Stimulated activated CD8-positive, alpha-beta memory T cell treated with anti-CD3 and anti-CD28 coated beads, Interleukin-4, amount 100 ng/mL, for 24 hours (primary cell): ENCODE data around the gene PIK3R2.
"Not testable (repeated sequence)": the region's sequence is repeated elsewhere in the genome, so short reads cannot be mapped to it uniquely, and the experiment has no call there.

ENCODE experiments used
- DNase-seq: peaks from one replicate; pipeline ENCODE4 v3.0.0-alpha.2; 2020; ENCODE audit warnings: low read depth

PIK3R2 gene

DNA sequence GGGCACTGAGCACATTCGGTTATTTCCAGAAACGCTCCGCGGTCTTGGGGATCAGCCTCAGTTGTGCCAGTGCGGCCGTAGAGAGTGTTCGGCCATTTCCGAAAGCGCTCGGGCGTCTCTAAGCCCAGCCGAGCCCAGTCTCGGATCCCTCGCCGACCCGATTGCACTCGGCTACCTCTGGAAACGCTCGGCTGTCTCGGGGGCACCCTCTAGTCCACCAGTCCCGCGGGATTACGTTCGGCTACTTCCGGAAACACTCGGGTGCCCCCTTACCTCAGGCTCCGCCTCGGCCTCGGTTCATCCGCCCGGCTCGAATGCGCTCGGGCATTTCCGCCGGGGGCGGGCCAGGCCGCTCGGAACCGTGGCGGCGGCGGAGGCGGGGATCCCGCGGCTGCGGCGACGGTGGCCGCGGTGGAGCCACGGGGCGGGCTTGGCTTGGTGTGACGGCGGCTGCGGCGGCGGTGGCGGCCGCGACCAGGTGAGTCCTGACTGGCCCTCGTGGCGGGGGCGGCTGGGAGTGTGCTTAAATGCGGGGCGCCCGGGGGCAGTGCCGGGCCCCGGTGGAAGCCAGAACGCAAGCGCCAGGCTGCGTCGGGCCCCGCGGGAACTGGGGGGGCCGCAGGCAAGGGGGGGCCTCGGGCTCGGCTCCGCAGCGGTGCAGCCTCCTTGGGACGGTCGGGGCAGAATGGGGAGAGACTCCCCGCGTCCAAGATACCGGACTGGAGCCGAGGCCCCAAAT is at the start of gene PIK3R2:
TSS of gene PIK3R2 (plus strand) at position 347 of the 739 bp plus-strand sequence. CDS start 2,717 bp downstream, outside the sequence.
- peak; percentile 99 for DNase-seq

DNA sequence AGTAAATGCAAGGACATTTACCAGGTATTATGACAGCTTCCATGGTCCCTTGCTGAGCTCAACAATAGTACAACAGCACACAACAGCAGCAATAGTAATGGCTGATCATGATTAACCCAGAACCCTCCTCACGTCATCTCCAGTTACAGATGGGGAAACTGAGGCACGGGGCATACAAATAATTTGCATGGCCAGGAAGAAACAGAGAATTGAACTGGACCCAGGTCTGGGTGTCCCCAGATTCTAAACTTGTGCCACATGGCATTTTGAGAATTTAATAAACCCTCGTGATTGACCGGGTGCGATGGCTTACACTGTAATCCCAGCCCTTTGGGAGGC is 48.2 kb upstream of the PIK3R2 start:
- no peak for DNase-seq

DNA sequence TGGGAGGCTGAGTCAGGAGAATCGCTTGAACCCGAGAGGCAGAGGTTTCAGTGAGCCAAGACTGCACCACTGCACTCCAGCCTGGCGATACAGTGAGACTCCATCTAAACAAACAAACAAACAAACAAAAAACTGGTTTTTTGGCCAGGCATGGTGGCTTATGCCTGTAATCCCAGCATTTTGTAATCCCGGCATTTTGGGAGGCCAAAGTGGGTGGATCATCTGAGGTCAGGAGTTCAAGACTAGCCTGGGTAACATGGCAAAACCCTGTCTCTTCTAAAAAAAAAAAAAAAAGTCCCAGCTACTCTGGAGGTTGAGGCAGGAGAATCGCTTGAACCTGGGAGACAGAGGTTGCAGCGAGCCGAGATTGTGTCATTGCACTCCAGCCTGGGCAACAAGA is 47.7 kb upstream of the PIK3R2 start:
- not testable (repeated sequence) for DNase-seq

DNA sequence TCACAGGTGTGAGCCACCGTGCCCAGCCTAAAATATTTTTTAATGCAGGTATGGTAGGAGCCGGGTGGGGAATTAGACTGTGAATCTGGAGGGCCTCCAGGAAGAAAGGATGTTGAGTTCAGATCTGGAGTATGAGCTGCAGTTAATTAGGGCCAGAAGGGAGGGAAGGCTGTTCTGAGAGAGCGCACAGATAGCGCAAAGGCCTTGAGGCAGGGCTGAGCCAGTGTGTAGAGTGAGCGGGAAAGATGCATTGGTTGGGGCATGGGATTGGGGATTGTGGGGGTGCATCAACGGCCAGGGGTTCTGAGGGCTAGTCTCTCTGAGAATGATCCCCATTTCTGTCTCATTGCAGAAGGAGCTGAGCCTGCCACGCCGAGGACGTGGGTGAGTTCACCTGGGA is 45.7 kb upstream of the PIK3R2 start:
- DNase-seq: no peak

DNA sequence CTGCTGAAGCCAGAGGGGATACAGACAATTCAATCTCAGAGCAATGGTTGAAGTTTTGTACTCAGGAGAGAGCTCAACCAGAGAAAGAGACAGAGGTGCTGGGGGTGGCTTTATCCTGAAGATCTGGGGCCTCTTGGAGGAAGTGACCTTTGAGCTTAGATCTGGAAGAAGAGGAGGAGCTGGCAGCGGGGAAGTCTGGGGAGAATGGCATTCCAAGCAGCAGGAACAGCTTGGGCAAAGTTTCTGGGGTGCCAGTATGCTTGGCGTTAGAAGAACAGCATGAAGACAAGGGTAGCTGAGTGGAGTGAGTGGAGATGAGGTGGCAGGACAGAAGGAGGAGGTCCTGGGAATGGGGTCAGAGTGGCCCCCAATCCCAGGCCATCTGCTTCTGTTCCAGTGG is 44.1 kb upstream of the PIK3R2 start:
- DNase-seq: no peak

DNA sequence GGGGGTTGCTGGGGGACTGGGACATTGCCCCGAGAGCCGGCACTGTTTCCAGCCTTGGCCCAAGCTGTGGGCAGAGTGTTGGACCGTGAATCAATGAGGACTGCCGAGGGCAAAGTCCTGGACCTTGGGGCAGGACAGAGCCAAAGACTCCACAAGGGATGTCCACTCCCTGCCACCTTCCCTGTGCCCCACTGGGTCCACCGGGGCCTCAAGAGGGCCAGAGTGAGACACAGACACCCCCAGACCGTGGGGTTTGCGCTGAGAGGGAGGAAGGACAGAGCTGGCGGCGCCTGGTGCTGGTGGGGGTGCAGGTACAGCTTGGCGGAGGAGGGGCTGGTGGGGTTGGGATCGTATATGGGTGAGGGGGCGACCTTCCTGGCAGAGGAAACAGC is 43.6 kb upstream of the PIK3R2 start:
- DNase-seq: no peak

DNA sequence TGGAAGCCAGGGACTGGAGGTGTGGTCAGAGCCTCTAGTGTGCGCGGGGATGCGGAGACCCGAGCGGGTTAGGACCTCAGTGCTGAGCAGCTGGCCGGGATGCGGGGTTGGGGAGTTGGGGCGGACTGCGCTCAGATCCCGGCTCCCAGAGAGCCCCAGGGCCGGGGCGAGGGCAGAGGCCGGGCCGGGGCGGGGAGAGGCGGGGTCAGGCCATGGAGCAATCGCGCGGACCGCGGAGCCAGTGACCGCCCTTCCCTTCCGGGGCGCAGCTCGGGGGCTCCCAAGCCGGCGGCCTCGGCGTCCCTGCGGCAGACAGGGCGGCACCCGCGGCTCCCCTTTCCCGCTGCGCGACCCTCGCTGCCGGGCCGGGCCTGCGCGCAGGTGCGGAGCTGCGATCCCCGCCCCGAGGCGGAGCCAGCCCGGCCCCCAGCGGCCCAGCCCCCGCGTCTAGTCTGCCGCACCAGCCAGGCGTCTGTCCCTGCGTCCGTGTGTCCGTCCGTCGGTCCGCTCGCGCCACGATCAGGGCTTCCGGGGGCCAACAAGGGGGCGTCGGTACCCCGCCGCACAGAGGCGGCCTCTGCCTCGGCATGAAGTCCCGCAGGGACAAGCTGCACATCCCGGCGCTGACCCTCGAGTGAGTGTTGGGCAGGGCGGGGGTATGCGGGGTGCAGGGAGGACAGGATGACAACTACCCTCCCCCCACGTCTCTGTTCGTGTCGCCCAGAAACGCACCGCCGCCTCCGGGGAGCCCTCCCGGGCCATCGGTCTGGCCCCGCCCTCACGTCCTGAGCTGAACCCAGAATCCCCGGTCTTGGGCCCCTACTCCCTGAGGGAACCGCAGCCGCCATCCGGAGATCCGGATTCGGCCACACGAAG is 43.0 kb upstream of the PIK3R2 start:
- peak; percentile 49 for DNase-seq

DNA sequence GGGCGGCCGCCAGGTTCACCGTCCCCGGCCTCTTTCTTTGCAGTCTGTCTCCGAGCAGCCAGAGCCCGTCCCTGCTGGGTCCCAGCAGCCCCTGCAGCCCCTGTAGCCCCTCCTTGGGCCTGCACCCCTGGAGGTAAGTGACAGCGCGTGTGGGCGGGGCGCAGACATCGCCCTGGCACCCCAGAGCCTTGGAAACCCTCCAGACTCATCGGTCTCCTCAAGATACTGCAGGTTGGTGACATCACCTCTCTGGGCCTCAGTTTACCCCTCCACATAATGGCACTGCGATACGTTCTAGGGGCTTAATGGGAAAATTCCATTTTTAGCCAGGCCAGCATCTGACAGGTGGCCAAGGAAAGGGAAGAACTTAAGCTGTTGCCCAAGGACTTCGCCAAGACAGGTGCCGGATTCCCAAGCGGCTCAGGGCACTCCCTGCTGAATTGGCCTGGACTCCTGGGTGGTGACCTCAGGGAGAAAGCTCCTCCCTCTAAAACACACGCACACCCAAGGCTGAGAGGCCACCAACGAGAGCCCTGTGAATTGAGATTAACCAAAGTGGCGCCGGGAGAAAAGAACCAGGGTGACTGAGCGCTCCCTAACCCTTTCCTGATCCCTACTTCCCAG is 42.2 kb upstream of the PIK3R2 start:
- DNase-seq: no peak

DNA sequence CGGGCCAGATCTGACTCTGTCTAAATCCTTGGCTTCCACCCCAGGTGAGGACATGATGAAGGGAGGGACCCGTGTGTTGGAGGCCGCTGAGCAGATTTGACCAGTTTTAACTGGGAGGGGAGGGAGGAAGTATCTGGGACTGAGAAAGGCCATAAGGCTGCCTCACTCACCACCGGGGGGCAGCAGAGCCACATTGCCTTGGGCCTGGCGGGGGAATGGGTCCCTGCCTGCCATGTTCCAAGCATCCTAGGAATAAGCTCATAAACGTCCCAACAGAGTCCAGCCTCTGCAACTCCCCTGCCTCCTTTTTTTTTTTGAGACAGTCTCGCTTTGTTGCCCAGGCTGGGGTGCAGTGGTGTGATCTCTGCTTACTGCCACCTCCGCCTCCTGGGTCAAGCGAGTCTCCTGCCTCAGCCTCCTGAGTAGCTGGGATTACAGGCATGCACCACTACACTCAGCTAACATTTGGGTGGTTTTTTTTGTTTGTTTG is 39.9 kb upstream of the PIK3R2 start:
- peak; percentile 75 for DNase-seq

DNA sequence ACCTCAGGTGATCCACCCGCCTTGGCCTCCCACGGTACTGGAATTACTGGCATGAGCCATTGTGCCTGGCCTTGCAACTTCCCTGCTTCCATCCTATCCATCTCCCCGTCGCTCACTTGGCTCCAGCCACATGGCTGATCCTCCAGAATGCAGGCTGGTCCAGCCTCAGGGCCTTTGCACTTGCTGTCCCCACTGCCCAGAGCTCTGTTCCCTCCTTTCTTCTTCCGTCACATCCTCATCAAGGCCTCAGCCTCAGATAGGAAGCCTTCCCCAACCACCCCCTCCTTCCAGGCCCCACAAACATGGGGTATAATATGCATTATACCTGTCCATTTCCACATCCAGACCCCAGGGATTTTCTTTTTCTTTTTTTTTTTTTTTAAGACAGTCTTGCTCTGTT is 39.1 kb upstream of the PIK3R2 start:
- no peak for DNase-seq

DNA sequence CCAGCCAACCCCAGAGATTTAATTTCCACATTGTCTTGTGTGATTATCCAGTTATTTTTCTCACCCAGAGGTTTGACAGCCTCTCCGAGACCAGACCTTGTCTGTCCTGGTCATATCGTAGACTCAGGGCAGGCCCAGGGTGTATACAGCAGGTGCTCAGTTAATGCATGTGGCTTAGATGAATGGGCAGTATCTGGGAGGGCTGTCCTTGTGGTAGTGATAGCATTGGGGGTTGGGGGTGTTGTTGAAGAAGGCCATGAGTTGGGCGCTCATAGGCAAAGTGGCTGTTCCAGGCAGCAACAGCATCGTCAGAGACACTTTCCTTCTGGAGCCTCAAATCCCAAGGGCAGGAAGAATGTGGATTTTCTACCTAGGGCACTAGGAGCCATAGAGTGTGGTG is 38.5 kb upstream of the PIK3R2 start:
- DNase-seq: no peak

DNA sequence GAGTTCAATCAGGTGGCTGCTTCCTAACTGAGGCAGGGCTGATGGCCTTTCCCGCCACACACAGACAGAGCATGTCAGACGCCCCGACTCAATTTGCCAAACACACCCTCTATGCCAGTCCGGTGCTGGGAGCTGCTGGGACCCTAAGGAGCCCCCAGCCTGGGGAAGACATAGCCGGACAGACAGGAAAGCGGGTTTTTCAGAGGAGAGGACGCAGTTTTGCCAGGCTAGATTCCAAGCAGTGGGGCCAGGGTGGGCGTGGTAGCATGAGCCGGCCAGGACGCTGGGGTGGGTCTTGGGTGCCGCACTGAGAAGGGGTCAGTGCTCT is 35.6 kb upstream of the PIK3R2 start:
- no peak for DNase-seq

DNA sequence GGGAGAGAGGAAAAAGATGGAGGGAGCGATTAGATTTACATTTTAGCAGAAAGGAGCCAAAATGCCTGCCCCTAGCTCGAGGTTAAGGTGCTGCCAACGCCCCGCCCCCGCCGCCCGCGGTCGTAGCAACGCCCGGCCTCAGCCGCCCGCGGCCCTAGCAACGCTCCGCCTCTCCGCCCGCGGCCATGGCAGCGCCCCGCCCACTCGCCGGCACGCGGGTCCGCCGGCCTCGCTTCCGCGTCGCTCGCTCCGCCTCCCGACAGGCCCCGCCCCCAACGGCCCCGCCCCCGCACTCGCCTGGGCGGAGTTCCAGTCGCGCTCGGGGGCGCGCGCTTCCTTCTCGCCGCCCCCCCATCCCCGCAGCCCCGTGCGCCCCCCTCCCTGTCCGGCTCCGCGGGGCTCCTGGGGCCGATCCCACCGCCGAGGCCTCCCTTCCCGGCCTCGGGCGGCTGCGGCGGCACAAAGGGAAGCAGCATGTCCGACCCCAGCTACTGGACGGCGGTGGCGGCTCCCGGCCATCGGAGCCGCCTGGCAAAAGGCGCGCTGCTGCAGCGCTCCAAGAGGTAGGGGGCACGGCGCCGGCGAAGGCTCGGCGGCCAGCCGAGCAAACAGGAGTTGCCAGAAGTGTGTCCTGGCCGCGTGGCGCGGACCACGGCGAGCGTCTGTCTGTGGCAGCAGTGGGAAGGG is 35.1 kb upstream of the PIK3R2 start:
- DNase-seq: peak; percentile 94

DNA sequence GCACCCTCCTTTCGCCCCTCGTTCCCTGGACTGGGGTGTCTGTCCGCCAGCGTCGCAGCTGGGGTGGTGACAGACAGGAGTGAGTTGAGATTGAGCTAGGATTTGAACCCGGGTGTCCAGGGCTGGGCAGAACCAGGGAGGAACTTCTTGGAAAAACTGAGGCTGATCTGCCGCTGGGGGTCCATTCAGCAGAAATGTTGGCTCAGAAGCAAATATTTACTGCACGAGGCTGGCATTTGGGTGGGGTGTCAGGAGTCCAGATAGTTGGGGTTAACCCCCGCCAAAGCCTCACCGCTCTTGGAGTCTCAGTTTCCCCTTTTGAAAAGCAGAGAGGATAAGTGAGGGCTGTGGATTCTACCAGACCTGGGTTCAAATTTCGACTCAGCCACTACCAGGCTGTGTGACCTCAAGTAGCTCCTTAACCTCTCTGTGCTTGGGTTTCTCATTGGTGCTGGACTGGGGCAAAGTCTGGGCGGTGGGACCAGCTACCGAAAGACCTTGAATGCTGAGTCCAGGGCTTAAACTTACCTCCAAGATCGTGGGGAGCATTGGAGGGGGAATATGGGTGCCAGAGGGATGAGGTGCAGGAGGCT is 34.4 kb upstream of the PIK3R2 start:
- DNase-seq: no peak

DNA sequence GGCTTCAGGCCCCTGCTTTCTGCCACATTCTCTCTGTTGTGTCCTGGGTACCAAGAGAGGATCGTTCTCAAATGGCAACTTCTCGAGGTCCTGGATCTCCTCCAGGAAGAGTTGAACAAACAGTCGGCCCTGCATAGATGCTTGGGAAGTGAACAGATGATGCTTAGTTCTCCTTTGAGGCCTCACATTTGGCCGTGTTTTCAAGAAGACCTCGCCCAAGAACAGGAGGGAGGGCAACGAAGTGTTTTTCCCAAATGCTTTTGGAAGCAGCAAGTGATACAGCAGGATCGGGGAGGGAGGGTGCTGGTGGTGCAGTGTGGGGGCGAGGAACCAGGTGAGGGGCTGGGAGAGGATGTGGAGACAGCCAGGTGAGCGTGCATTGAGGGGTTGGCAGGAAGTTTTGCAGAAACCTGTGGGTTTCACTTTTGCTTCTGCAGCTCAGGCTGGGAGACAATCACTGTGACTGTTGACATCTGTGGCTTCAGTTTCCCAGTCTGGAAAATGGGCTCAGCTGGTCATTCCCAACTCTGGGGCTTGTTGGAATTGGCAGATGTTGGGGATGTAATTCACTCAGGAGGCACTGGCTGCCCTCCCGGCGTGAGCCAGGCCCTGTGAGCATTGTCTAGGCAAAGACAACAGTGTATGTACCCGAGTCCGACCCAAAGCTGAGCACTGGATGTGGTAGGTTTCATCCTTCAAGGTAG is 33.8 kb upstream of the PIK3R2 start:
- DNase-seq: no peak

DNA sequence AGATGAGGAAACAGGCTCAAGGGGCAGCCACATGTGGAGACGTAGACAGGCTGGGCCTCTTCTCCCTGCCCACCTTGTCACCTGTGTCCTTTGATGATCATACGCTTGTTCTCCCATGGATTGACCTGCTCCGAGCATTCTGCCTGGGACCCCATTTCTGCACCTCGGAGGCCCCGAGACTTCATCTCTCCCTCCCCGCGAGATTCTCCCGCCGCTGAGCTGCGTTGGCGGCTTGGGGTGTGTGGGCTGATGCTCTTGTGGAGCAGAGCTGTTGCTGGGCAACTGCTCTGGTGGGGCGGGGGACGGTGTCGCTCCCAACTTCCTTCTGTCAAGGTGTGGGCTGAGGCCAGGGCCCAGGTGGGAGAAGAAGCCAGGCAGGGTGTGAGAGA is 33.3 kb upstream of the PIK3R2 start:
- peak; percentile 37 for DNase-seq

DNA sequence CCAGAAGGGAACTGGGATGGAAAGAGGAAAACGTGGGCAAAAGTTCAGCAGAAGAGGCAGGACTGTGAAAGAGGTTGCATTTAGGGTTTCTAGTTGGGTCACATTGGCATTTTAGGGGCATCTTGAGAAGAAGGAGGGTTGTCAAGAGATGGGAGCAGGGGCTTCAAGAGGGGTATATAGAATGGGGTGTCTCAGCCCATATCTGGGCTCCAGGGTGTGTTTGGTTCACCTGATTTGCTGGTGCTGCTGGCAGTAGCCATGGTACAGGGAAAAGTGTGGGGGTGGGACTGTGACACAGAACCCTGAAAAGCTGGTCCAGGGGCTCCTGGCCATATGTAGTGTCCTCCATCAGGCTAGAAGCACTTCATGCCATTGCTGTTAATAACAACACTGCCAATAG is 32.8 kb upstream of the PIK3R2 start:
- no peak for DNase-seq

DNA sequence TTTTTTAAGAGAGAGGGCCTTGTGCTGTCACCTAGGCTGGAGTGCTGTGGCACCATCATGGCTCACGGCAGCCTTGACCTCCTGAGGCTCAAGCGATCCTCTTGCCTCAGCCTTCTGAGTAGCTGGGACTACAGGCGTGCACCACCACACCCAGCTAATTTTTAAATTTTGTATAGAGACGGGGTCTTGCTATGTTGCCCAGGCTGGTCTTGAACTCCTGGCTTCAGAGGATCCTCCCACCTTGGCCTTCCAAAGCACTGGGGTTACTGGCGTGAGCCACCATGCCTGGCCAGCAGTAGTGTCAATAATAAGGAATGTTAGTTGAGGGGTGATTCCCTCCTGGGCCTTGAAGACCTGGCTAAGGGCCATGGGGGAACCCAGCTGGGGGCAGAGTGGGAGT is 31.8 kb upstream of the PIK3R2 start:
- DNase-seq: no peak

DNA sequence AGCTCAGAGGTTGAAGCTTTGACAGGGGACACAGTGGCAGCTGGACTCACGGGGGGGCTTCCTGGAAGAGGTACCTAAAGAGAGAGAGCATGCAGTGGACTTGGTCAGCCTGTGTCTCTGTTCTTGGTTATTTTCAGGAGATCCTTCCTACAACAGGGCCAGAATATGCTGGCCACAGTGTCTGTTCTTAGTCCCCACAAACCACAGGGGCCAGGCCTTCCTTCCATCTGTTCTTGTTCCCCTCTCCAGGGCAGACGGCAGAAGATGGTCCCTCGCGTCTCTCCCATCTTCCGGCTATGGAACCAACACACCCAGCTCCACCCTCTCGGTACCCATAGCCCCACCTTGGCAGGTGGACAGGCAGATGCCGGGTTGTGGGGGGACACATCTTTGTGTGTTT is 30.5 kb upstream of the PIK3R2 start:
- no peak for DNase-seq

DNA sequence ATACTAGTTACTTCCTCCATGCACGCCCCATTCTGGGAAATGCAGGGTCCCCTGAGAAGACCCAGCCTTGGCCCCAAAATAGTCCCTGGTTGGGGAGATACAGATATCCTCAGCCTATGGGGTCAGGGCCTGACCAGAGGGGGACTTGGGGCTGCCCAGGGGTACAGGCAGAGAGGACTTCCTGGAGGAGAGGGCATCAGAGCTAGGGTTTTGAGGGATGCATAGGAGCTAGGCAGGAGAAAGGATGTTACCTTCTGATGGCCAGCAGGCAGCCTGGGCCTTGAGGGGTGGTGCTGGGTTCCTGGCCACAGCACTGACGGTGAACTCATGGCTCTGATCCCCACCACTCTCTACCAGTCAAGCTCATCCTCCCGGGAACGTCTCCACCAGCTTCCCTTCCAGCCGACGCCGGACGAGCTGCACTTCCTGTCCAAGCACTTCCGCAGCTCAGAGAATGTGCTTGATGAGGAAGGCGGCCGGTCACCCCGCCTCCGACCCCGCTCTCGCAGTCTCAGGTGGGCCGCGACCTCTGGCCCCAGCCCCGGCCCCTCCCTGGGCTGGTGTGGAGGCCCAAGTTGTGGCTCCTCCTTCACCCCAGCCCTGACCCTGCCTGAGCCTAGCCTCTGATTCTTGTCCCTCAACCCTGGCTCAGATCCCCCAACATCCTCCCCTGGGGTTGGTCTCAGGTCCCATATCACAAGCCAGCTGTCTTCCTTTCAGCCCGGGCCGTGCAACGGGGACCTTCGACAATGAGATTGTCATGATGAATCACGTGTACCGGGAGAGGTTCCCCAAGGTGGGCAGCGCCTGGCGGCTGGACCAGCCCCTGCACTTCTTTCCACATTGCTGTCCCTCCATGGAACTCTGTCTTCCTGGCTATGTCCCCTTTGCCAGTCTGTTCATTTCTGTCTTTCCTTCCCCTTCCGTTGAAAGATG is 29.8 kb upstream of the PIK3R2 start:
- no peak for DNase-seq
